IPS DF 6.9 (cell line): Measurements from ENCODE around the gene NF2.
A peak's percentile ranks its signal among the peaks of the same experiment; 100 is the strongest.
"Not testable (repeated sequence)": the region's sequence is repeated elsewhere in the genome, so short reads cannot be mapped to it uniquely, and the experiment has no call there.

Experiments used
- DNase-seq: peaks from one replicate; pipeline ENCODE4 v3.0.0-alpha.2; 2013; ENCODE audit warnings: low read depth, low spot score
- H3K27ac ChIP-seq: one replicate; pipeline ENCODE4 v1.5.1; 2013; ENCODE audit warnings: low read length, control low read depth
- H3K27me3 ChIP-seq: 2 replicates; pipeline ENCODE4 v1.6.1; 2013; ENCODE audit warnings: mild to moderate bottlenecking, low read length; ENCODE audit not compliant: control insufficient read depth, insufficient read depth
- H3K36me3 ChIP-seq: 2 replicates; pipeline ENCODE4 v1.6.1; 2013; ENCODE audit warnings: low read length; ENCODE audit not compliant: control insufficient read depth, insufficient read depth
- H3K4me1 ChIP-seq: 2 replicates; pipeline ENCODE4 v1.6.1; 2013; ENCODE audit warnings: low read length; ENCODE audit not compliant: control insufficient read depth, insufficient read depth
- H3K4me3 ChIP-seq: 2 replicates; pipeline ENCODE4 v1.5.1; 2013; ENCODE audit warnings: mild to moderate bottlenecking, low read length
- H3K9me3 ChIP-seq: 2 replicates; pipeline ENCODE4 v1.6.1; 2013; ENCODE audit warnings: low read length, inconsistent platforms; ENCODE audit not compliant: control insufficient read depth, insufficient read depth
- WGBS: extraction: QIAGEN DNeasy Blood & Tissue Kit; methylation state at CpG from one replicate; pipeline ENCODE4 v1.1.7; 2013; ENCODE audit warnings: mixed read lengths, missing lambda C conversion rate; ENCODE audit not compliant: insufficient read length, insufficient coverage; 5-methylcytosine and 5-hydroxymethylcytosine counted together

Gene NF2

DNA sequence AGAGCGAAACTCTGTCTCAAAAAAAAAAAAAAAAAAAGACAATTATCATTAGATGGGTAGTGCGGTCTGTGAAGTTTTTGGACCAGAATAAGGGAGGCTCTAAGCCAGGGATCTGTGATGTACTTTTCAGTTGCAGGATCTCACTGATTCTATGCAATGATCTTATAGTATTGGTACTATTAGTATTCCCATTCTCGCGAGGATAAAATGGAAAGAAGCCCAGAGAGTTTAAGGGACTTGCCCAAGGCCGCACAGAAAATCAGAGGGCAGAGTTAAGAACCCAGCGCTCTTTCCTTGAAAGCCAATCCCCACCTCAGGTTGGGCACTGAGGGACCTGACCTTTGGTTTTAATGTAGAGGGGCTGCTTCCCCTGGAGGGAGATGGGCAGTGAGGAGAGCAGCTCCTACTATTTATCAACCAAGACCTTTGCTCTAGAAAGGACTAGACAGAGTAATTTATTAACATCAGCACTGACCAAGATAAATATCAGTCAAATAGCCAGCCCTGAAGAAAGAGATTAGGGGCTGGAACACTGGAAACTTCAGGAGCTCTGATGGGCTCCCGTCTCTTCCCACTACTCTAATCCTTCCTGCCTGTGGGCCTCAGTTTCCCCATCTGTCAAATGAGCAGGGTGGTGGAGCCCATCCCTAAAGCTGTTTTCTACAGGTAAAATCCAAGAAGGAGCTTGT, 28.5 kb upstream of the NF2 start:
- WGBS = no CpG with 5 or more reads among the region's 7 CpGs
- H3K27me3 ChIP-seq = no peaks in the 10 kb centered on the region
- no peak overlapping the region for H3K4me3 ChIP-seq
- peaks cover 3% of the 10 kb centered on the region; the same call in 1 of the 2 replicates for H3K4me1 ChIP-seq
- H3K9me3 ChIP-seq = no peaks in the 10 kb centered on the region
- H3K36me3 ChIP-seq = peaks cover 3% of the 10 kb centered on the region; the same call in 1 of the 2 replicates
- no peak for DNase-seq
- H3K27ac ChIP-seq = no peak overlapping the region

- no CpG with 5 or more reads among the region's 10 CpGs for WGBS
Measured at GRCh38 chr22:29578462-29579200, 24.8 kb upstream of the NF2 start.

GRCh38 chr22:29580200-29580810, 23.1 kb upstream of the NF2 start:
- no CpG with 5 or more reads among the region's 8 CpGs for whole genome bisulfite sequencing
- Histone ChIP-seq H3K27ac (no peak overlapping the region), H3K27me3 (no peaks in the 10 kb centered on the region), H3K9me3 (no peaks in the 10 kb centered on the region), H3K4me1 (peaks cover 4% of the 10 kb centered on the region; the same call in 1 of the 2 replicates), H3K36me3 (no peaks in the 10 kb centered on the region), H3K4me3 (peak overlapping the region; percentile 80; the same call in 1 of the 2 replicates)
- DNase-seq = no peak

More at GRCh38 chr22:29578462-29579200, 24.8 kb upstream of the NF2 start:
- no peaks in the 10 kb centered on the region for H3K36me3 ChIP-seq
- H3K4me1 ChIP-seq = peaks cover 4% of the 10 kb centered on the region; the same call in 1 of the 2 replicates
- no peak overlapping the region for H3K4me3 ChIP-seq
- H3K9me3 ChIP-seq = no peaks in the 10 kb centered on the region
- H3K27ac ChIP-seq = no peak overlapping the region
- no peaks in the 10 kb centered on the region for H3K27me3 ChIP-seq
- DNase-seq = no peak

DNA sequence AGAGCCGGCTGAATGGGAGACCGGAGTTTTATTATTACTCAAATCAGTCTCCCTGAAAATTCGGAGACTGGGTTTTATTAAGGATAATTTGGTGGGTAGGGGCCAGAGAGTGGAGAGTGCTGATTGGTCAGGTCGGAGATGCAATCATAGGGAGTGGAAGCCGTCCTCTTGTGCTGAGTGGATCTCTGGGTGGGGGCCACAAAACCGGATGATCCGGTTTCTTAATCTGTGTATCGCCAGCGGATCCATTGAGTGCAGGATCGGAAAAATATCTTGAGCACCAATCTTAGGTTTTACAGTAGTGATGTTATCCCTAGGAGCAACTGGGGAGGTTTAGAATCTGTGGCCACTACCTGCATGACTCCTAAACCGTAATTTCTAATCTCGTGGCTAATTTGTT, 21.6 kb upstream of the NF2 start:
- Histone ChIP-seq H3K4me3 (no peak overlapping the region), H3K4me1 (peaks cover 4% of the 10 kb centered on the region; the same call in 1 of the 2 replicates), H3K9me3 (no peaks in the 10 kb centered on the region), H3K36me3 (no peaks in the 10 kb centered on the region), H3K27me3 (no peaks in the 10 kb centered on the region), H3K27ac (no peak overlapping the region)
- DNase-seq = no peak
- no CpG with 5 or more reads among the region's 12 CpGs for WGBS

DNA sequence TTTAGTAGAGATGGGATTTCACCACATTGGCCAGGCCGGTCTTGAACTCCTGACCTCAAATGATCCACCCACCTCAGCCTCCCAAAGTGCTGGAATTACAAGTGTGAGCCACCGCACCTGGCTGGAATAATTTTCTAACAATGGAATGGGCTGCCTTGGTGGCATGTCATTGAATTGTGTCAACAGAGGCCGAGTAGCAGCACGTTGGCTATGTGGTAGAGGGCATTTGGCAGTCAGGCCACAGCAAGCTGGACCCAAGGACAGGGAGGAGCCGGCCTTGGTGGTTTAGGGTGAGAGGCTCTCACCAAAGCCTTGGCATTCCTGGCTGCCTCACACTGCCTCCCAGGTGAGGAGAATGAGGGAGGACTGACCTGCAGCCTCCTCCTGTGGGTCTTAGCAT, 18.5 kb upstream of the NF2 start:
- DNase-seq = no peak
- no peaks in the 10 kb centered on the region for H3K27me3 ChIP-seq
- H3K4me1 ChIP-seq = 0 out of 2 replicates have a peak, but pooled peaks cover under 1% of the 10 kb centered on the region
- no CpG with 5 or more reads among the region's 5 CpGs for WGBS
- no peak overlapping the region for H3K4me3 ChIP-seq
- no peaks in the 10 kb centered on the region for H3K36me3 ChIP-seq
- H3K9me3 ChIP-seq = no peaks in the 10 kb centered on the region
- H3K27ac ChIP-seq = no peak overlapping the region

DNA sequence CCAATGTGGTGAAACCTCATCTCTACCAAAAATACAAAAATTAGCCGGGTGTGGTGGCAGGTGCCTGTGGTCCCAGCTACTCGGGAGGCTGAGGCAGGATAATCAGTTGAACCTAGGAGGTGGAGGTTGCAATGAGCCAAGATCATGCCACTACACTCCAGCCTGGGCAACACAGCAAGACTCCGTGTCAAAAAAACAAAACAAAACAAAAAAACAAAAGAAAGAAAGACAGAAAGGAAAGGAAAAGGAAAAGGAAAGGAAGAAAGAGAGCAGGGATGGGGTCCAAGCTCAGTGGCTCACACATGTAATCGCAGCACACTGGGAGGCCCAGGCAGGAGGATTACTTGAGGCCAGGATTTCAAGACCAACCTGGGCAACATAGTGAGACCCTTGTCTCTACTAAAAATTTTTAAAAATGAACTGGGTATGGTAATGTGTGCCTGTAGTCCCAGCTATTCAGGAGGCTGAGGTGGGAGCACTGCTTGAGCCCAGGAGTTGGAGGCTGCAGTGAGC, 17.2 kb upstream of the NF2 start:
- DNase-seq, H3K36me3 ChIP-seq, H3K27ac ChIP-seq, H3K4me1 ChIP-seq, H3K9me3 ChIP-seq, H3K4me3 ChIP-seq, H3K27me3 ChIP-seq: not testable (repeated sequence)
- no CpG with 5 or more reads among the region's 4 CpGs for WGBS

DNA sequence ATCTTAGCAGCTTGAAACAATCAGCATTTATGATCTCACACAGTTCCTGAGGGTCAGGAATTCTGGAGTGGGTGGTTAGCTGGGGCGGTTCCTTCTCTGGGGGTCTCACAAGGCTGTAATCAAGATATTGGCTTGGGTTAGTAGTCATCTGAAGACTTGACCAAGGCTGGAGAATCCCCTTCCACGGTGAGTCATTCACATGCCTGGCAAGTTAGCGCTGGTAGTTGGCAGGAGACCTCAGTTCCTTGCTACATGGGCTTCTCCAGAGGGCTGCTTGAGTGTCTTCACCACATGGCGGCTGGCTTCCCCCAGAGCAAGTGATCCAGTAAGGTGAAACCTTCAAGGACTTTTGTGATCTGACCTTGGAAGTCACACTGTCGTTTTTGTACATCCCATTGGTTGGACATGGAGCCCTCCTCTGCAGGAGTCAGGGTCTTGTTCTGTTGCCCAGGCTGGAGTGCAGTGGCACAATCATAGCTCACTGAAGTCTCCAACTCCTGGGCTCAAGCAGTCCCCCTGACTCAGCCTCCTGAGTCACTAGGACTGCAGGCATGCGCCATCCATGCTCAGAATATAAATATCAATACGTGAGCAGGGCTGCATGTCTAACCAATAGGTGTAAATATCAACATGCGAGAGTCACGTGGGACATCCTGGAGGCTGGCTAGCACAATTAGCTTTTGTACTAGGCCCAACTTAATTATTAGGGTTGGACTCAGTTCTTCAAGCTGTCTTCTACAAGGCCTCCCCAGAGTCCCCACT, 15.3 kb upstream of the NF2 start:
- Histone ChIP-seq H3K27me3 (no peaks in the 10 kb centered on the region), H3K4me3 (no peak overlapping the region), H3K27ac (no peak overlapping the region), H3K36me3 (no peaks in the 10 kb centered on the region), H3K9me3 (no peaks in the 10 kb centered on the region), H3K4me1 (no peaks in the 10 kb centered on the region)
- DNase-seq = no peak
- WGBS = no CpG with 5 or more reads among the region's 9 CpGs

DNA sequence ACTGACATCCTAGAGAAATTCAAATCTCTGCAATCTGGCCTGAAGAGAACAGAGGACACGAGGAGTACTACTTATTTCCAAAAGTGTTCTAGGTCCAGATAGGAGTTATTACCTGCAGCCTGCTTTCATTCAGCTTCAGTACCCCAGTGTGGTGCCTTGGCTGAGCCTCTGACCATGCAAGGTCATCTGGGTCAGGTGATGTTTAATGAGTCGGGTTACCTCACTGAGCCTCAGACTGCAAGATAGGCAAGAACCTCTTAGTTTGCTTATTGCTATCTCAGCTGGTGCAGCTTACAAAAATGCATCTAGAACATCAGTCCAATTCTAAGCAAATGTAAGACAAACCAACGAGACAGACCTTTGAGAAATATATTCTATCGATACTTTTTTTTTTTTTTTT, 9.5 kb upstream of the NF2 start:
- no peak overlapping the region for H3K4me3 ChIP-seq
- H3K4me1 ChIP-seq = no peaks in the 10 kb centered on the region
- WGBS = no CpG with 5 or more reads among the region's 4 CpGs
- DNase-seq = no peak
- no peaks in the 10 kb centered on the region for H3K9me3 ChIP-seq
- peaks cover 2% of the 10 kb centered on the region; the same call in 1 of the 2 replicates for H3K36me3 ChIP-seq
- no peaks in the 10 kb centered on the region for H3K27me3 ChIP-seq
- H3K27ac ChIP-seq = no peak overlapping the region

DNA sequence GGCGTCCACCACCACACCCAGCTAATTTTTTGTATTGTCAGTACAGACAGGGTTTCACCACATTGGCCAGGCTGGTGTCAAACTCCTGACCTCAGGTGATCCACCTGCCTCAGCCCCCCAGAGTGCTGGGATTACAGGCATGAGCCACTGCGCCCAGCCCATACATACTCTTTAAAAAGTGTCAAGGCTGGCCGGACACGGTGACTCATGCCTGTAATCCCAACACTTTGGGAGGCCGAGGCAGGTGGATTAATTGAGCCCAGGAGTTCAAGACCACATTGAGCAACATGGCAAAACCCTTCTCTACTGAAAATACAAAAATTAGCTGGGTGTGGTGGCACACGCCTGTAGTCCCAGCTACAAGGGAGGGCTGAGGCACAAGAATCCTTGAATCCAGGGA, 9.0 kb upstream of the NF2 start:
- H3K9me3 ChIP-seq, H3K27ac ChIP-seq, H3K27me3 ChIP-seq, H3K4me1 ChIP-seq, DNase-seq, H3K36me3 ChIP-seq, H3K4me3 ChIP-seq: not testable (repeated sequence)
- WGBS = no CpG with 5 or more reads among the region's 6 CpGs

GRCh38 chr22:29596408-29596807, 7.0 kb upstream of the NF2 start:
- no peak overlapping the region for H3K4me3 ChIP-seq
- H3K36me3 ChIP-seq = peaks cover 2% of the 10 kb centered on the region; the same call in 1 of the 2 replicates
- H3K27me3 ChIP-seq = no peaks in the 10 kb centered on the region
- DNase-seq = no peak
- H3K27ac ChIP-seq = no peak overlapping the region
- no peaks in the 10 kb centered on the region for H3K9me3 ChIP-seq
- WGBS = no CpG with 5 or more reads among the region's 10 CpGs
- no peaks in the 10 kb centered on the region for H3K4me1 ChIP-seq
